RPMI7951 (cell line): ENCODE measurements around the gene KAZALD1. TPM values are rescaled to one million over a fixed set of nuclear protein-coding genes. Genes with fewer than 3 reads are reported as not detected.

ENCODE experiments used
- DNase-seq: peaks from one replicate; pipeline ENCODE4 v3.0.0-alpha.2; 2012; ENCODE audit warnings: low read depth
- total RNA-seq: library from RNA; depleted of rRNA; stranded (reverse); fragments of >200 nt; shearing (Covaris generic); gene quantifications from 2 replicates; pipeline ENCODE4 v1.2.3, GENCODE V29; 2014; rRNA removed

KAZALD1 gene
- total RNA-seq: 8.1 and 11.4 TPM in 2 replicates

DNA sequence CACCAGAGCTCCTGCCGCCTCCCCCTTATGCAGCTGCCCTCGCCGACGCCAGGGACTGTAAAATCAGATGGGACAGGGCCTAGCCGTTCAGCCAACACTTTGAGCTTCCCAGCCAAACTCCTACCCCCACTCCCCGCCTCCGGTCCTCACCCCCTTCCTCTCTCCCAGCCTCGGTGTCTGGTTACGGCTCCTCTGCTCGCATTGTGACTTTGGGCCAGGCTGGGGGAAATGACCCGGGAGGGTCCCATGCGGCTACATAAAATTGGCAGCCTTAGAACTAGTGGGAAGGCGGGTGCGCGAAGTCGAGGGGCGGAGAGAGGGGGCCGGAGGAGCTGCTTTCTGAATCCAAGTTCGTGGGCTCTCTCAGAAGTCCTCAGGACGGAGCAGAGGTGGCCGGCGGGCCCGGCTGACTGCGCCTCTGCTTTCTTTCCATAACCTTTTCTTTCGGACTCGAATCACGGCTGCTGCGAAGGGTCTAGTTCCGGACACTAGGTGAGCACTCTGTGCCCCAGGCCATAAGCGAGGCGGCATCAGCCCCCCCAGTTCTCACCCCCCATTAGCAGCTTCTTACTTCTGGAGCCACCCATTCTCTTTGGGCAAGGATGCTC, at the start of gene KAZALD1:
Gene KAZALD1 (plus strand): TSS at position 366 of the 608 bp plus-strand sequence. CDS start 604 bp downstream, outside the sequence.
- DNase-seq: no peak

DNA sequence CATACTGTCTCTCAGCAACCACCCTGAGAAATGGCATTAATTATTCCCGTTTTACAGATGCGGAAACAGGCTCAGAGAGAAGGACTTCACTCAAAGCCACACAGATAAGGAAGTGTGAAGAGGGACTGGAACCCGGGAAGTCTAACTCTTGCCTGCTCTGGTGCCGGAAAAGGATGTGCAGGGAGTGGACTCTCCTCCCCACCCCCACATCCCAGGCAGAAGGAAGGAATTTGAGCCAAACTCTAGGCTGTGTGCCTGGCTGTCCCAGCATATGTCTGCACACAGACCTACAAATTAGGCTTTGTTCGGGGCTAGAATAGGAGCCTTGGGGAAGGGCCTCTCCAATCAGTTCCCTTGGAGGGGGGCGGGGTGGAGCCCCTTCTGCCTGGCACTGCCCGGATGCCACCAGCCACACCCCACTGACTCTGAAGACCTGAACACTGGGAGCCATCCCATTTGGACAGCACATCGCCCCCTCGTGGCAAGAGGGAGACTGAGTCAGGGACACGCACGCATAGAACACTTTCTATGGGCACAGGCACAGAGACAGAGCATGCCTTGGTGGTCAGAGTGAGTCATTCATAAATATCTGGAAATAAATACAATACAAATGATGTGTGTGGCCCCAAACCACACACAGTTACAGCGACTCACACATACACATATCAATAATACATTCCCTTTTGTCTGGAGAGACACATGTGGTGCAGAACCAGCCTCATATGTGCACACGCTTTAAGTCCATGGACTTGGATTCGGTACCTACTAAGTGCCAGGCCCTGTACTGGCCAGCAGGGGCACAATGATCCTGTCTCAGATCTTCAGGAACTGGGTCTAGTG, 49.0 kb upstream of the KAZALD1 start:
- DNase-seq: peak; percentile 88

- DNase-seq: no peak
Measured at GRCh38 chr10:101013365-101013825, 48.4 kb upstream of the KAZALD1 start.

DNA sequence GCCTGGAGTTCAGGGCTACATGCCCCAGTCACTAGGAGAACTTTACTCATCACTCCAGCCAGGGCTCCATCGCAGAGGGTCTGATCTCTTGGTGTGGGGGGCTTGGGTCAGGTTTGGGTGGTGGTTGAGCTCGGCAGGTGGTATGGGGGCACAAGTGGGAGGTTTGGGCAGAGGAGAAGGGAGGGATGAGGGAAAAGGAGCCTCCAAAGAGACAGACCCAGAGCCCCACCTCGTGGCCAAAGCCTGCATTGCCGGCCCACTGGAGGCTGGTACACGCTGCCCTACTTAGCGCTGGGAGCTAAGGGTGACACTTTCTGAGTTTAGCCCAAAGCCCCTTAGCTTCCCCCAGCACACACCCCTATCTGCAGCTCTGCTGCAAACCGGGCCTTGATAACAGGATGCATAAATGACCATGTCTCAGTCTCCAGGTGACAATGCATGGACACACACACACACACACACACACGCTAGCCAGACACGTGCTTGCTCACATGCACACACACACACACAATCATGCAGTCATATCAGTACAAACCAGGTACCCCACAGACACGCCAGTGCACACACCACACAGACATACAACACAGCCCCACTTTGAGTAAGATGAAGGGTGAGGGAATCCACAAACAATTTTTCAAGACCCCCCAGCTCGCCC, 47.4 kb upstream of the KAZALD1 start:
- DNase-seq: peak; percentile 59

DNA sequence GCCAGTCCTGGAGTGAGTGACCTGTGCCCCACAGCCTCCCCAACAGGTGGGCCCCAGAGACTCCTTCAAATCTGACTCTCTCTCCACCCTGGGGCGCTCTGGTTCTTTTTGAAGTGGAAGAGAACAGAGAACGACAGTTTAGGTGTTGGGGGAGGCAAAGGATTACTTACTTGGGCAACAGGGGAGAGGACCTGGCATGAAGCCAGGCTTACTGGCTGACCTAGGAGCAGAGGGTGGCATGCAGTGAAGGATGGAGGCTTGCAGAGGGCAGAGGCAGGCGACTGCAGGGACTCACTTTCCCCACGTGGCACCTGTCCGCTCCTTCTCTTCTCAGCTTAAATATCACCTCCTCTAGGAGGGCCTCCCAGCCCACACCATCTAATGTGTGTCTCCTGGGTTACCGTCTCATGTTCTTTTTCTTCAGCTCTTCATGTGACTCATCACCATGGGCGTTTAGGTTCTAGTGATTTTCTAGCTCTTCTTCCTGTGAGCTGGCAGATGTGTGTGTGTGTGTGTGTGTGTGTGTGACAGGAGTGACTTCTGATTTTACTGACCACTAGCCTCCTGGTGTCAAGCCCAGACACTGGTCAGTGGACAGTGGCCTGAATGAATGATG, 46.7 kb upstream of the KAZALD1 start:
- DNase-seq: peak; percentile 92

GRCh38 chr10:101015582-101015973, 46.2 kb upstream of the KAZALD1 start:
- DNase-seq: no peak

DNA sequence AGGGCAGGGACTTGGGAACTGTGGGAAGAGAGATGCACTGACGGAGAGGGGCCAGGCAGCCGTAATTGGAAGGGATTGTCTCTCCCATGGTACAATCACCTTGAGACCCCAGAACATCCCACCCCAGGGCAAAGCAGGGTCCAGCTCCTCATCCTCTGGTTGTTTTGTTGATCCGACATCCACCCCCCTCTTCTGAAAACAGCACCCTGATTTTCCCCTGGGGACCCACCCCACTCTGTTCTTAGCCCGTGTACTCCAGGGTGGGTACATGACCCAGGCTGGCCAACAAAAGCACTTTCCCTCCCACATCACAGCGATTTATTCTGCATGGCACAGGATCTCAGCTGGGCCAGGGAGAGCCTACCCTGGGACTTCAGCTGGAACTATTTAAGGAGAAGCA, 45.0 kb upstream of the KAZALD1 start:
- no peak for DNase-seq

DNA sequence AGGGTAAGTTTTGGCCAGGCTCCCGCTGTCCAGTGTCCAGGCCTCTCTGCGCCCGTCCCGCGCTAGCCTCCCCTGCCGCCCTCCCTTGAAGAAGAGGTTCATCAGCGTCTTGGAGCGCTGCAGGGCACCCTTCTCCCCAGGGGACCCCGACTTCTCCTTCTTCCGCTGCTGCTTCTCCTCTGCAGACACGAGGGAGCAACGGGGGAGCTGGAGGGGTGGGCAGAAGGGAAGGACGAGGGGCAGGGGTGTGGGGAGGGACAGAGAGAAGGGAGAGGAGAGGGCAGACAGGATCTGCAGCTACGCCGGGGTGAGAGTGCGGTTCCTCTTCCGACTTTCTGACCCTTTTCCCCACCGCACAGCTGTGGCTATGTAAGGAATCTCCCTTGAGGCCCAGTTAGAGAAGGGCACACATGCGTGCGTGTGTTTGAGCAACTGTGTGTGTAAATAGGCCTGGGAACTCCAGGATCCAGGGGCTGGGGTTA, 43.6 kb upstream of the KAZALD1 start:
- no peak for DNase-seq

DNA sequence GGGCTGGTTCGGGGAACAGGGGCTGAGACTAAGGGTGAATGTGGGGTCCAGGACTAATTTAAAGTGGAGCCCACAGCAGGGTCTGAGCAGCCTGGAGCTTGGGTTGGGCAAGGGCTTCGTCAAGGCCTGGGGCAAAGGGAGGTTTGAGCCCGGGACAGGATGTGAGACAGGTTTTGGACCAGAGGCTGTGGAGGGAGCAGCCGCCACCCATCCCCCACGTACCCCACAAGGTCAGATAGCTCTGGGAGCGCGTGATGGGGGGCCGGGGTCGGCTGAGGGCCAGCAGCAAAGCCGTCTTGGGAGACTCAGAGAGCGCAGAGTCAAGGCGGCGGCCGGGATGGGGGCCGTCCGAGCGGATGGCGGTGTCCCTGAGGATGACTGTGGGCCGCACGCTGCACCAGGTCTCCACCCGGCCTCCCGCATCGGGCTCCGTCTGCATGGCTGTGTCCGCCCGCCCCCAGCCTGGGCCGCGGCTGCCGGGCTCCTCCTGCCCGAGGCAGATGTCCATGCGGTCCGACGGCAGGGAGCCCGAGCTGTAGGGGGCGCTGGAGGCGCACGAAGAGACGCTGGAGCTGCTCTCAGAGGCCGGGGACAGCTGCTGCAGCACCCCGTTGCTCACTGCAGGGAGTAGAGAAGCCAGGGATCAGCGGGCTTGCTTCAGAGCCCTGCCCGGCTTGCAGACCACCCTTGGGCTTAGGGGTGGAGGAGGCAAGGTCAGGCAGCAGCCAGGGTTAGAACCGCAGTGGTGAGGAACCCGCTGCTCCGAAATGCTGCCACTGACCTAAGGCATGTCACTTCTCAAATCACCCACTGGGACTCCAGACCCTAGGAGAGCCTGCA, 43.0 kb upstream of the KAZALD1 start:
- DNase-seq: peak; percentile 76

- no peak for DNase-seq
Measured at GRCh38 chr10:101019440-101019703, 42.4 kb upstream of the KAZALD1 start.

DNA sequence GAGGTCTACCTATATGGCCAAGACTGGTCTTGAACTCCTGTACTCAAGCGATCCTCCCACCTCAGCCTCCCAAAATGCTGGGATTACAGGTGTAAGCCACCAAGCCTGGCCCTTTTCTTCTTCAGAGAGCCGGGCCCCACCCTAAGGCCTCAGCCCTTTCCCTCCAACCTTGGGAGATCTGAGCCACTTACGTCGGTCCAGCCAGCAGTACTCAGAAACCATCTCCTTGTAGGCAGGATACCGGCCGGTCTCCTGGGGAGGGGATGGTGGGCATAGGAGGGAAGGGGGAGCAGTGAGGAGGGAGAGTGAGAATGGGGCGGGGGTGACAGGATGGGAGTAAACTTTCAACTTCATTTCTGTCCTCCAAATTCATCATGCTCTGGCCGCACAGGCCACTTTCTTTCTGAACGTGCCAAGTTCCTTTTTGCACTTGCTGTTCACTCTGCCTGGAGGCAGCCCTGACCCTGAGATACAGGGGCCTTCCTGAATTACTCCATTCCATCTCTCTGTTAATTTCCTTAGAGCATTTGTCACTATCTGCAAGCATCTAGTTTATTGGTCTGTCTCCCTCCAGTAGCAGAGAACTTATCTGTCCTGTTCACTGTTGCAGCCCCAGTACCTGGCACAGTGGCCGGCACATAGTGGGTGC, 41.2 kb upstream of the KAZALD1 start:
- DNase-seq: no peak

- DNase-seq: no peak
Measured at GRCh38 chr10:101021239-101021638, 40.5 kb upstream of the KAZALD1 start.

DNA sequence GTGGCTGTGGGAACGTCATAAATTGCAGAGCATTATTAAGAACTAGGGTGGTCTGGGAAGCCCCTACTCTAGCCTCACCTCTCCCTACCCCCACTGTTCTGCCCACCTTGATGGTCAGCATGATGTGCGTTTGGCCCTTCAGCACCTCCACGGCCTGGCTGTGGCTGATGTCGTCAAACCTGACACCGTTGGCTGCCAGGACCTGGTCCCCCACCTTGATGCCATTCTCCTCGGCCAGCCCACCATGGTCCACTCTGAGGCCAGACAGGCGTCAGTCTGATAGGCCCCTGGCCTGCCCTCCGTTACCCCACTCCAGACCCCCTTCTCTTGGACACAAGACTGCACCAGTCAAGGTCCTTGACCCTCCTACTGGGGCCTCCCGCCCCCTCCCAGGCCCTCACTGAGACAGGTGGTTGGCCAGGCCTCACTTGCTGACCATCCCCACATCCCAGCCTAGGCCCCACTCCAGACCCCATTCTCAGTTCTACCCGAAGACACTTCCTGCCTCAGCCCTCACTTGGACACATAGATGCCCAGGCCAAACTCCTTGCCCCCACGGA, 40.0 kb upstream of the KAZALD1 start:
- no peak for DNase-seq

DNA sequence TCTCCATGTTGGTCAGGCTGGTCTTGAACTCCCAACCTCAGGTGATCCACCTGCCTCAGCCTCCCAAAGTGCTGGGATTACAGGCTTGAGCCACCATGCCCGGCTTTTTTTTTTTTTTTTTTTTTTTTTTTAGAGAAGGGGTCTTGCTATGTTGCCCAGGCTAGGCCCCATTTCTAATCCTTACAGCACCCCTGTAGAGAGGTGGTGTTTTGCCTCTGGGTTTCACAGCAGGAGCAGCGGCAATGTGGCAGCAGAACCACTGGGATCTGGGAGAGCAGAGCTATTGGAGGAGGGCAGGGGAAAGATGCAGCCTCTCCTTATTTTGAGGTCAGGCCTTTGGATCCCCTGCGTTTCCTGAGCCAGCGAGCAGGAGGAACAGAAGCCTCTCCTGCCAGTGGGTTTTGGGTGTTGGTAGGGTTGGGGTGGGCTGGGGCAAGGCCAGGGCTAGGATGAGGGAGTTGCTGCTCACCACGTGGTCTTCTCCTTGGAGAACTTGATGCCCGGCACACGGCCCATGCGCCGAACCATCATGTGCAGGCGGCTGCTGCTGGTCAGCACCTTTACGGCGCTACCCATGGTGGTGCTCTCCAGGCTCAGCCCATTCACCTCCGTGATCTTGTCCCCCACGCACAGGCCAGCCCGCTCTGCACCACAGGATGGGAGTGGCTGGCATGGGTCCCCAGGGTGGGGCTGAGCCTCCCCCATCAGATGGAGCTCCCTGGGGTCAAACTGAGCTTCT, 38.7 kb upstream of the KAZALD1 start:
- DNase-seq: no peak

- no peak for DNase-seq
Measured at GRCh38 chr10:101027106-101027720, 34.6 kb upstream of the KAZALD1 start.

- no peak for DNase-seq
Measured at GRCh38 chr10:101028446-101029337, 33.1 kb upstream of the KAZALD1 start.

- DNase-seq: no peak
Measured at GRCh38 chr10:101029520-101030295, 32.1 kb upstream of the KAZALD1 start.
